OCI-LY3 (cell line): ENCODE results near the gene NTRK2.
"Not testable (repeated sequence)": the region's sequence is repeated elsewhere in the genome, so short reads cannot be mapped to it uniquely, and the experiment has no call there.

ENCODE experiments used
- H2AFZ ChIP-seq: fragments of 200-600, 300-600 bp; shearing (Covaris generic); 2 replicates; pipeline ENCODE4 v1.6.0; 2014; ENCODE audit warnings: antibody characterized with exemption, low read depth, low read length
- H3K27ac ChIP-seq: fragments of 200-600, 300-600 bp; sonication (generic); 2 replicates; pipeline ENCODE4 v1.5.1; 2014; ENCODE audit warnings: mild to moderate bottlenecking, low read length, moderate library complexity, mixed read lengths
- H3K27me3 ChIP-seq: fragments of 200-600, 300-600 bp; sonication (generic); 2 replicates; pipeline ENCODE4 v1.6.1; 2014; ENCODE audit warnings: low read depth, low read length, mixed read lengths
- H3K36me3 ChIP-seq: fragments of 200-600, 300-600 bp; sonication (generic); replicated peaks from 2 replicates; pipeline ENCODE3; 2014; ENCODE audit warnings: low read depth, low read length, mixed read lengths
- H3K4me1 ChIP-seq: fragments of 300-600, 200-600 bp; sonication (generic); 2 replicates; pipeline ENCODE4 v1.6.1; 2014; ENCODE audit warnings: low read length, mixed read lengths
- H3K4me2 ChIP-seq: fragments of 200-600, 300-600 bp; sonication (generic); 2 replicates; pipeline ENCODE4 v1.6.1; 2014; ENCODE audit warnings: low read length, mixed read lengths
- H3K4me3 ChIP-seq: fragments of 300-600, 200-600 bp; sonication (generic); 2 replicates; pipeline ENCODE4 v1.5.1; 2014; ENCODE audit warnings: antibody characterized with exemption, mild to moderate bottlenecking, low read length, moderate library complexity
- H3K79me2 ChIP-seq: fragments of 300-600, 200-600 bp; shearing (Covaris generic); 2 replicates; pipeline ENCODE4 v1.6.1; 2014; ENCODE audit warnings: mild to moderate bottlenecking, low read length, mixed read lengths
- H3K9ac ChIP-seq: fragments of 300-600, 200-600 bp; shearing (Covaris generic); 2 replicates; pipeline ENCODE4 v1.6.0; 2014; ENCODE audit warnings: mild to moderate bottlenecking, low read length, moderate library complexity
- H3K9me3 ChIP-seq: fragments of 200-600, 300-600 bp; shearing (Covaris generic); 2 replicates; pipeline ENCODE4 v1.6.1; 2014; ENCODE audit warnings: low read length, mixed read lengths; ENCODE audit not compliant: insufficient read depth
- H4K20me1 ChIP-seq: fragments of 200-600, 300-600 bp; sonication (generic); 2 replicates; pipeline ENCODE4 v1.6.1; 2016; ENCODE audit warnings: low read length, mixed read lengths; ENCODE audit not compliant: insufficient read depth
- TF ChIP-seq, protein P1 (sequence below): fragments of 200-600, 300-600 bp; sonication (generic); IDR thresholded peaks from 2 replicates; pipeline ENCODE4 v1.5.1; 2014; ENCODE audit warnings: antibody characterized with exemption, low read length, low read depth

Gene NTRK2

GRCh38 chr9:85069421-85069820 is 399.9 kb downstream of the NTRK2 start:
- not testable (repeated sequence) for H3K9me3 ChIP-seq

More at GRCh38 chr9:85069421-85069820, 399.9 kb downstream of the NTRK2 start:
- not testable (repeated sequence) for H2AFZ ChIP-seq, H3K27me3 ChIP-seq, H3K79me2 ChIP-seq, H3K4me2 ChIP-seq, H3K4me3 ChIP-seq, H4K20me1 ChIP-seq, H3K9ac ChIP-seq, H3K27ac ChIP-seq
- Histone ChIP-seq H3K4me1 (peaks cover 42% of the 10 kb centered on the region), H3K36me3 (peaks cover 18% of the 10 kb centered on the region)
- TF ChIP-seq, protein P1, sequence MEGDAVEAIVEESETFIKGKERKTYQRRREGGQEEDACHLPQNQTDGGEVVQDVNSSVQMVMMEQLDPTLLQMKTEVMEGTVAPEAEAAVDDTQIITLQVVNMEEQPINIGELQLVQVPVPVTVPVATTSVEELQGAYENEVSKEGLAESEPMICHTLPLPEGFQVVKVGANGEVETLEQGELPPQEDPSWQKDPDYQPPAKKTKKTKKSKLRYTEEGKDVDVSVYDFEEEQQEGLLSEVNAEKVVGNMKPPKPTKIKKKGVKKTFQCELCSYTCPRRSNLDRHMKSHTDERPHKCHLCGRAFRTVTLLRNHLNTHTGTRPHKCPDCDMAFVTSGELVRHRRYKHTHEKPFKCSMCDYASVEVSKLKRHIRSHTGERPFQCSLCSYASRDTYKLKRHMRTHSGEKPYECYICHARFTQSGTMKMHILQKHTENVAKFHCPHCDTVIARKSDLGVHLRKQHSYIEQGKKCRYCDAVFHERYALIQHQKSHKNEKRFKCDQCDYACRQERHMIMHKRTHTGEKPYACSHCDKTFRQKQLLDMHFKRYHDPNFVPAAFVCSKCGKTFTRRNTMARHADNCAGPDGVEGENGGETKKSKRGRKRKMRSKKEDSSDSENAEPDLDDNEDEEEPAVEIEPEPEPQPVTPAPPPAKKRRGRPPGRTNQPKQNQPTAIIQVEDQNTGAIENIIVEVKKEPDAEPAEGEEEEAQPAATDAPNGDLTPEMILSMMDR: 0 out of 2 replicates have a peak, but pooled peaks have one; percentile 5
